ENCODE data around the gene TEX10.
"Not testable (repeated sequence)": the region's sequence is repeated elsewhere in the genome, so short reads cannot be mapped to it uniquely, and the experiment has no call there.

TEX10 gene

GRCh38 chr9:100352727-100353505, at the start of gene TEX10:
TSS of gene TEX10 (minus strand) at chr9:100352942. CDS start at chr9:100349363, 3,579 bp downstream.
- peak; percentile 86 to 91 for DNase-seq

GRCh38 chr9:100401042-100401441, 48.3 kb upstream of the TEX10 start:
- DNase-seq: no peak

GRCh38 chr9:100397529-100398266, 45.0 kb upstream of the TEX10 start:
- DNase-seq: no peak

- DNase-seq: no peak
These were observed 44.0 kb upstream of the TEX10 start for GRCh38 chr9:100396769-100397168.

GRCh38 chr9:100394816-100395215, 42.1 kb upstream of the TEX10 start:
- no peak for DNase-seq

GRCh38 chr9:100394032-100394695, 41.4 kb upstream of the TEX10 start:
- no peak for DNase-seq

GRCh38 chr9:100392989-100393388, 40.2 kb upstream of the TEX10 start:
- DNase-seq: not testable (repeated sequence)

GRCh38 chr9:100379862-100380261, 27.1 kb upstream of the TEX10 start:
- no peak for DNase-seq

GRCh38 chr9:100377015-100377414, 24.3 kb upstream of the TEX10 start:
- DNase-seq: no peak

GRCh38 chr9:100375658-100376057, 22.9 kb upstream of the TEX10 start:
- no peak for DNase-seq

GRCh38 chr9:100372648-100373047, 19.9 kb upstream of the TEX10 start:
- DNase-seq: no peak

- no peak for DNase-seq
These were observed 17.5 kb upstream of the TEX10 start for GRCh38 chr9:100370064-100370723.

GRCh38 chr9:100368672-100369071, 15.9 kb upstream of the TEX10 start:
- no peak for DNase-seq

- DNase-seq: no peak
These were observed 13.4 kb upstream of the TEX10 start for GRCh38 chr9:100366121-100366520.

GRCh38 chr9:100364013-100364412, 11.3 kb upstream of the TEX10 start:
- DNase-seq: no peak

- no peak for DNase-seq
These were observed 6.3 kb upstream of the TEX10 start for GRCh38 chr9:100359057-100359456.

GRCh38 chr9:100357501-100357900, 4.8 kb upstream of the TEX10 start:
- DNase-seq: no peak

- no peak for DNase-seq
These were observed 2.8 kb upstream of the TEX10 start for GRCh38 chr9:100355561-100355960.

- DNase-seq: no peak
These were observed 1.5 kb upstream of the TEX10 start for GRCh38 chr9:100354121-100354800.

GRCh38 chr9:100352201-100352726, 478 bp downstream of the TEX10 start:
- peak; percentile 32 to 43 for DNase-seq

GRCh38 chr9:100351508-100351907, 1.2 kb downstream of the TEX10 start:
- DNase-seq: no peak

GRCh38 chr9:100350188-100350587, 2.6 kb downstream of the TEX10 start:
- no peak for DNase-seq

All from activated CD4-positive, alpha-beta T cell treated with anti-CD3 and anti-CD28 coated beads, Interleukin-2, amount 50 U/mL, for 48 hours (primary cell).